GM19043 (cell line): Measurements from ENCODE around the gene HLA-DOA.

Experiments
- ATAC-seq: cut with Tn5 transposase; IDR thresholded peaks from one replicate; pipeline ENCODE4 v1.9.1; 2021; ENCODE audit warnings: low read depth; ENCODE audit not compliant: unreplicated experiment

Gene HLA-DOA

GRCh38 chr6:32980488-32981038, 28.8 kb downstream of the HLA-DOA start:
- no peak for ATAC-seq

GRCh38 chr6:32979720-32980487, 29.5 kb downstream of the HLA-DOA start:
- ATAC-seq, result no peak

- no peak for ATAC-seq
Measured at GRCh38 chr6:32977953-32978324, 31.5 kb downstream of the HLA-DOA start.

GRCh38 chr6:32977272-32977952, 32.0 kb downstream of the HLA-DOA start:
- no peak for ATAC-seq

GRCh38 chr6:32976334-32977069, 32.9 kb downstream of the HLA-DOA start:
- ATAC-seq, result no peak

GRCh38 chr6:32975886-32976285, 33.5 kb downstream of the HLA-DOA start:
- ATAC-seq, result no peak

GRCh38 chr6:32974541-32975308, 34.7 kb downstream of the HLA-DOA start:
- no peak for ATAC-seq

- no peak for ATAC-seq
Measured at GRCh38 chr6:32974016-32974333, 35.4 kb downstream of the HLA-DOA start.

GRCh38 chr6:32973144-32974015, 36.0 kb downstream of the HLA-DOA start:
- ATAC-seq, result no peak

- peak; percentile 14 for ATAC-seq
Measured at GRCh38 chr6:32972353-32973143, 36.8 kb downstream of the HLA-DOA start.

- ATAC-seq, result peak; percentile 46
Measured at GRCh38 chr6:32971581-32972352, 37.6 kb downstream of the HLA-DOA start.

- ATAC-seq, result no peak
Measured at GRCh38 chr6:32971242-32971580, 38.2 kb downstream of the HLA-DOA start.

GRCh38 chr6:32970413-32971241, 38.8 kb downstream of the HLA-DOA start:
- no peak for ATAC-seq

GRCh38 chr6:32969685-32970412, 39.5 kb downstream of the HLA-DOA start:
- ATAC-seq, result no peak

GRCh38 chr6:32968867-32969684, 40.3 kb downstream of the HLA-DOA start:
- no peak for ATAC-seq
